ENCODE data around the gene MYO10.

DNA sequence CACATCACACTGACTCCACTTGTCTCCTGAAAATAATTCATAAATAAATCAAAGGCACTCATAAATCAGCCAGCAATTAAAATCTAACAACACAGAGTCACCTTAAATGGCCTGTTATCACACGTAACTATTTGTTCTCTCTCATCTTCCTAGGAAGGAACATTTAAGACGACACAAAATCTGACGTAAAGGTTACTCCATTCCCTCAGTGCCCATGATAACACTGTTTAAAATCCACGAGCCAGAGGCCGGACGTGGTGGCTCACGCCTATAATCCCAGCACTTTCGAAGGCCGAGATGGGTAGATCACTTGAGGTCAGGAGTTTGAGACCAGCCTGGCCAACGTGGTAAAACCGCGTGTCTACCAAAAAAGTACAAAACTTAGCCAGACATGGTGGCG lies 56.4 kb downstream of the MYO10 start:
- TF ChIP-seq POLR2A (IDR thresholded peaks at IDR 0.05) (no peak), EP300 (IDR thresholded peaks at IDR 0.05; ENCODE audit: low read depth) (no peak), POLR2AphosphoS5 (IDR thresholded peaks at IDR 0.05) (no peak)
- TF ChIP-seq, protein P1, sequence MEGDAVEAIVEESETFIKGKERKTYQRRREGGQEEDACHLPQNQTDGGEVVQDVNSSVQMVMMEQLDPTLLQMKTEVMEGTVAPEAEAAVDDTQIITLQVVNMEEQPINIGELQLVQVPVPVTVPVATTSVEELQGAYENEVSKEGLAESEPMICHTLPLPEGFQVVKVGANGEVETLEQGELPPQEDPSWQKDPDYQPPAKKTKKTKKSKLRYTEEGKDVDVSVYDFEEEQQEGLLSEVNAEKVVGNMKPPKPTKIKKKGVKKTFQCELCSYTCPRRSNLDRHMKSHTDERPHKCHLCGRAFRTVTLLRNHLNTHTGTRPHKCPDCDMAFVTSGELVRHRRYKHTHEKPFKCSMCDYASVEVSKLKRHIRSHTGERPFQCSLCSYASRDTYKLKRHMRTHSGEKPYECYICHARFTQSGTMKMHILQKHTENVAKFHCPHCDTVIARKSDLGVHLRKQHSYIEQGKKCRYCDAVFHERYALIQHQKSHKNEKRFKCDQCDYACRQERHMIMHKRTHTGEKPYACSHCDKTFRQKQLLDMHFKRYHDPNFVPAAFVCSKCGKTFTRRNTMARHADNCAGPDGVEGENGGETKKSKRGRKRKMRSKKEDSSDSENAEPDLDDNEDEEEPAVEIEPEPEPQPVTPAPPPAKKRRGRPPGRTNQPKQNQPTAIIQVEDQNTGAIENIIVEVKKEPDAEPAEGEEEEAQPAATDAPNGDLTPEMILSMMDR (IDR thresholded peaks at IDR 0.05) = no peak
